Omental fat pad (tissue), 4 donors: ENCODE results near the gene ERC2. TPM values are rescaled to one million over a fixed set of nuclear protein-coding genes. Genes with fewer than 3 reads are reported as not detected.

Source experiments
- ATAC-seq: fragments of 150-250 bp; one replicate; pipeline ENCODE4 v1.9.1; 2016; ENCODE audit warnings: mild to moderate bottlenecking, moderate library complexity; ENCODE audit not compliant: low FRiP score
- DNase-seq: peaks from one replicate; pipeline ENCODE4 v3.0.0-alpha.2; 2019; ENCODE audit warnings: low spot score
- total RNA-seq, 4 donors: library from RNA; depleted of rRNA; stranded (reverse); fragments of >200 nt; gene quantifications; one replicate each; pipeline ENCODE4 v1.1.0, GENCODE V29; 2016
- TF ChIP-seq, protein P1 (sequence below), 3 donors: fragments of 450-650 bp; IDR thresholded peaks; one replicate each; pipeline ENCODE4 v1.5.1; 2016 to 2017; ENCODE audit warnings: antibody characterized with exemption in 3 of 3, mild to moderate bottlenecking in 3 of 3, moderate library complexity in 2 of 3

ERC2 gene
- total RNA-seq, 4 donors from 2014 or later = 0.75 to 4.2 (median 2.3) TPM; not detected in 1

- ATAC-seq (no peak), DNase-seq (no peak)
- TF ChIP-seq, protein P1, sequence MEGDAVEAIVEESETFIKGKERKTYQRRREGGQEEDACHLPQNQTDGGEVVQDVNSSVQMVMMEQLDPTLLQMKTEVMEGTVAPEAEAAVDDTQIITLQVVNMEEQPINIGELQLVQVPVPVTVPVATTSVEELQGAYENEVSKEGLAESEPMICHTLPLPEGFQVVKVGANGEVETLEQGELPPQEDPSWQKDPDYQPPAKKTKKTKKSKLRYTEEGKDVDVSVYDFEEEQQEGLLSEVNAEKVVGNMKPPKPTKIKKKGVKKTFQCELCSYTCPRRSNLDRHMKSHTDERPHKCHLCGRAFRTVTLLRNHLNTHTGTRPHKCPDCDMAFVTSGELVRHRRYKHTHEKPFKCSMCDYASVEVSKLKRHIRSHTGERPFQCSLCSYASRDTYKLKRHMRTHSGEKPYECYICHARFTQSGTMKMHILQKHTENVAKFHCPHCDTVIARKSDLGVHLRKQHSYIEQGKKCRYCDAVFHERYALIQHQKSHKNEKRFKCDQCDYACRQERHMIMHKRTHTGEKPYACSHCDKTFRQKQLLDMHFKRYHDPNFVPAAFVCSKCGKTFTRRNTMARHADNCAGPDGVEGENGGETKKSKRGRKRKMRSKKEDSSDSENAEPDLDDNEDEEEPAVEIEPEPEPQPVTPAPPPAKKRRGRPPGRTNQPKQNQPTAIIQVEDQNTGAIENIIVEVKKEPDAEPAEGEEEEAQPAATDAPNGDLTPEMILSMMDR (IDR thresholded peaks at IDR 0.05) = no peak
These were observed 789.6 kb downstream of the ERC2 start for GRCh38 chr3:55678546-55679216.

DNA sequence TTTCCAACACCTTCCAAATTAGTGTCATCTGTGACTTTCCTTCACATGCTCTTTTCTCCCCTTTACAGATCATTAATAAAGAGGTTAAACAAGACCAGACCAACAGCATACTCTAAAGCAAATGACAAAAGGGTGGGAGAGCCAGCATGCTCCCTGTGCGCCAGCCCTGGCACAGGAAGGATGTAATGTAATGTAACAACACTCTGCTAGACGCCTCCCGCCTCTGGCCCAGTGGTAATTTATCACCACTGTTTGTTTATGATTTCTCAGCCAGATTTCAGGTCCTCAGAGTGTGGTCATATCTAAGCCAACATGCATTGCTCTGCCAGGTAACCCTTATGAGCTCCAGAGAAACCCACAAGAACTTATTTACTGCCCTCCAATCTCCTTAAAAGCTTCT, 791.6 kb downstream of the ERC2 start:
- DNase-seq (no peak), ATAC-seq (no peak)
- TF ChIP-seq, protein P1 (IDR thresholded peaks at IDR 0.05) = no peak

GRCh38 chr3:55675478-55675877, 792.8 kb downstream of the ERC2 start:
- TF ChIP-seq, protein P1 (IDR thresholded peaks at IDR 0.05) = no peak
- no peak for ATAC-seq
- DNase-seq = no peak

- no peak for ATAC-seq
- TF ChIP-seq, protein P1 (IDR thresholded peaks at IDR 0.05) = no peak
- no peak for DNase-seq
These were observed 794.5 kb downstream of the ERC2 start for GRCh38 chr3:55673764-55674163.

DNA sequence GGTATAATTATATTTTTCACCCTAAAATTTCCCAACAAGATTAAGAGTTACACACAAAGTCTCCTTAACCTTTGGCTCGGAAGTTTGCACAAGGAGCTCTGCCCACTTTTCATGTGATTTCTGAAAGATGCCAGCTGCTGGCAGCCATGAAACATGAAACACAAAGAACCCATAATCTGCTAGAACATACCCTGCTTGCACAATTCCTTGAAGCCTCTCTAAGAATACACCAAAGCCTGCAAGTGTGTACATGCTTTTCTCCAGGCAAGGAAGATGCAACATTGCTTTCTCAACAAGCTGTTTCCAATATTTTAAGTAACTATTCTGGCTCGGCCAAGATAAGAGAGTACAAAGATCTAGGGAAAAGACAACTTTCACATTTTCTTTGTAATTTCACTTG, 799.1 kb downstream of the ERC2 start:
- ATAC-seq (no peak), DNase-seq (no peak)
- TF ChIP-seq, protein P1 (IDR thresholded peaks at IDR 0.05) = no peak

DNA sequence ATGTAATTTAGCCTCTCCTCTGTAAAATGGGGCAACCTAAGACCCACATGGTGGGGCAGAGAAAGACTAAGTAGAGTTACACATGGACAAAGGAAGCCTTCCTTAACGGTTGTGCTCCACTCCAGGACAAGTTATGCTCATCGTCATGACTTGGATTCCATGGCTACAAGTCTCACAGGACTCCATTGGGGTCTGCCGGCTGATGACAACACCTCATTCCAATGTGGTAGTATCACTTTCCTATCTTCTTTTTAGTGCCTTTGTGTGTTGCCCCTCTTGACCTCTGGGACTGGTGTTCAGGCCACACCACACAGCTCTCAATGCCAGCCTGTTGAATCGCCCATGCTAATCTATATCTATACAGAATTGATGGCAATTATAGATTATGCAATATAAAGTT, 799.9 kb downstream of the ERC2 start:
- TF ChIP-seq, protein P1 (IDR thresholded peaks at IDR 0.05) = no peak
- no peak for ATAC-seq
- no peak for DNase-seq

GRCh38 chr3:55664387-55664786, 803.9 kb downstream of the ERC2 start:
- ATAC-seq (no peak), DNase-seq (no peak)
- TF ChIP-seq, protein P1 (IDR thresholded peaks at IDR 0.05) = no peak
